Neural progenitor cell (in vitro differentiated cells): ENCODE data around the gene SNX1.

Experiments
- EZH2 ChIP-seq: fragments of 200-600 bp; sonication (generic); IDR thresholded peaks from 2 replicates; pipeline ENCODE4 v1.6.1; 2017; ENCODE audit warnings: antibody characterized with exemption, mild to moderate bottlenecking, moderate library complexity
- EZH2phosphoT487 ChIP-seq: fragments of 200-600 bp; sonication (generic); IDR thresholded peaks from 2 replicates; pipeline ENCODE4 v1.6.1; 2017; ENCODE audit warnings: antibody characterized with exemption
- TF ChIP-seq, protein P1 (sequence below): fragments of 200-600 bp; sonication (generic); IDR thresholded peaks from 2 replicates; pipeline ENCODE4 v1.5.1; 2017; ENCODE audit warnings: antibody characterized with exemption, mild to moderate bottlenecking

GRCh38 chr15:64127521-64128270, 31.9 kb downstream of the SNX1 start:
- TF ChIP-seq, protein P1, sequence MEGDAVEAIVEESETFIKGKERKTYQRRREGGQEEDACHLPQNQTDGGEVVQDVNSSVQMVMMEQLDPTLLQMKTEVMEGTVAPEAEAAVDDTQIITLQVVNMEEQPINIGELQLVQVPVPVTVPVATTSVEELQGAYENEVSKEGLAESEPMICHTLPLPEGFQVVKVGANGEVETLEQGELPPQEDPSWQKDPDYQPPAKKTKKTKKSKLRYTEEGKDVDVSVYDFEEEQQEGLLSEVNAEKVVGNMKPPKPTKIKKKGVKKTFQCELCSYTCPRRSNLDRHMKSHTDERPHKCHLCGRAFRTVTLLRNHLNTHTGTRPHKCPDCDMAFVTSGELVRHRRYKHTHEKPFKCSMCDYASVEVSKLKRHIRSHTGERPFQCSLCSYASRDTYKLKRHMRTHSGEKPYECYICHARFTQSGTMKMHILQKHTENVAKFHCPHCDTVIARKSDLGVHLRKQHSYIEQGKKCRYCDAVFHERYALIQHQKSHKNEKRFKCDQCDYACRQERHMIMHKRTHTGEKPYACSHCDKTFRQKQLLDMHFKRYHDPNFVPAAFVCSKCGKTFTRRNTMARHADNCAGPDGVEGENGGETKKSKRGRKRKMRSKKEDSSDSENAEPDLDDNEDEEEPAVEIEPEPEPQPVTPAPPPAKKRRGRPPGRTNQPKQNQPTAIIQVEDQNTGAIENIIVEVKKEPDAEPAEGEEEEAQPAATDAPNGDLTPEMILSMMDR: no peak
- TF ChIP-seq EZH2phosphoT487: no peak
- TF ChIP-seq EZH2: no peak
